ENCODE measurements around the gene GTF2IRD1.

The GTF2IRD1 gene

DNA sequence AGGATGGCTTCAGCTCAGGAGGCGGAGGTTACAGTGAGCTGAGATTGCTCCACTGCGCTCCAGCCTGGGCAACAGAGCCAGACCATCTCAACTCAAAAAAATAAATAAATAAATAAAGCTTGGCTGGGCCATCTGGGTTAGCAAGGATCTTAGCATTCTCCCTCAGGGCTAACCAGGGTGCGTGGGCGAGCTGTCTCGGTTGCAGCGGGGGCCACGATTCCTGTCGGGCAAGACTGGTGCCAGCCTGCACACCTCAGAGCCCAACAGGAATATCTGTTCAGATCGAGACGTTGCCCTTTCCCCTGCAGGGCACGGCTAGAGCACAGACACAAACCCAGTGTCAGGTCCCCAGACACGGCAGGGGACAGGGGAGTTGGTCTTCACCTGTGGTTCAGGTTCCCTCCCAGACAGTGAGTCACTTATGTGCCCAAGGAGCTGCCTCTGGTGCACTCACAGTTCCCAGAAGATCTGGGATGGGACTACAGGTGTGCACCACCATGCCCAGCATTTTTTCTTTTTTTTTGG, 128.3 kb downstream of the GTF2IRD1 start:
- TF ChIP-seq, protein P1, sequence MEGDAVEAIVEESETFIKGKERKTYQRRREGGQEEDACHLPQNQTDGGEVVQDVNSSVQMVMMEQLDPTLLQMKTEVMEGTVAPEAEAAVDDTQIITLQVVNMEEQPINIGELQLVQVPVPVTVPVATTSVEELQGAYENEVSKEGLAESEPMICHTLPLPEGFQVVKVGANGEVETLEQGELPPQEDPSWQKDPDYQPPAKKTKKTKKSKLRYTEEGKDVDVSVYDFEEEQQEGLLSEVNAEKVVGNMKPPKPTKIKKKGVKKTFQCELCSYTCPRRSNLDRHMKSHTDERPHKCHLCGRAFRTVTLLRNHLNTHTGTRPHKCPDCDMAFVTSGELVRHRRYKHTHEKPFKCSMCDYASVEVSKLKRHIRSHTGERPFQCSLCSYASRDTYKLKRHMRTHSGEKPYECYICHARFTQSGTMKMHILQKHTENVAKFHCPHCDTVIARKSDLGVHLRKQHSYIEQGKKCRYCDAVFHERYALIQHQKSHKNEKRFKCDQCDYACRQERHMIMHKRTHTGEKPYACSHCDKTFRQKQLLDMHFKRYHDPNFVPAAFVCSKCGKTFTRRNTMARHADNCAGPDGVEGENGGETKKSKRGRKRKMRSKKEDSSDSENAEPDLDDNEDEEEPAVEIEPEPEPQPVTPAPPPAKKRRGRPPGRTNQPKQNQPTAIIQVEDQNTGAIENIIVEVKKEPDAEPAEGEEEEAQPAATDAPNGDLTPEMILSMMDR (conservative IDR thresholded peaks at IDR 0.05; ENCODE audit: low read depth, low read length): no peak
- no peak overlapping the region for H3K4me3 ChIP-seq (ENCODE audit: low read length)
- no peak for DNase-seq (ENCODE audit: low read depth)

DNA sequence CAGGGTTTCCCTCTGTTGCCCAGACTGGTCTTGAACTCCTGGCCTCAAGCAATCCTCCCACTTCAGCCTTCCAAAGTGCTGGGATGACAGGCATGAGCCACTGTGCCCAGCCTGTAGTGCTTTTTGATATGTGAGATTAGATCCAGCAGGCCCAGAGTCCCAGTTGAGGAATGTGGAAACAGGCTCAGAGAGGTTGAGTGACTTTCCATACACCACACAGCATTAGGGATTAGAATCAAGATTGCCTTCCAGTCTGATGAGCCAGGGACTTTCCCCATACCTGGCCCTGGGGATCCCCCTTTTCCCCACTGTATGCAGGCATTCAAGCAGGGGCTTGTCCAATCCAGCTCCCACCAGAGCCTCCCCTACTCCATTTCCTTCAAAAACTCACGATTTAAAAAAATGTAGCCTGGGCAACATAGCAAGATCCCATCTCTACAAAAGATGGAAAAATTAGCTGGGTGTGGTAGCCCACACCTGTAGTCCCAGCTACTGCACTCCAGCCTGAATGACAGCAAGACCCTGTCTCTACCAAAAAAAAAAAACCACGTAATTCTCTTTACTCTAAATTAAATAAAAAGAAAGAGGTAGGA, 128.8 kb downstream of the GTF2IRD1 start:
- no peak overlapping the region for H3K4me3 ChIP-seq (ENCODE audit: low read length)
- no peak for DNase-seq (ENCODE audit: low read depth)
- TF ChIP-seq, protein P1 (conservative IDR thresholded peaks at IDR 0.05; ENCODE audit: low read depth, low read length): no peak

DNA sequence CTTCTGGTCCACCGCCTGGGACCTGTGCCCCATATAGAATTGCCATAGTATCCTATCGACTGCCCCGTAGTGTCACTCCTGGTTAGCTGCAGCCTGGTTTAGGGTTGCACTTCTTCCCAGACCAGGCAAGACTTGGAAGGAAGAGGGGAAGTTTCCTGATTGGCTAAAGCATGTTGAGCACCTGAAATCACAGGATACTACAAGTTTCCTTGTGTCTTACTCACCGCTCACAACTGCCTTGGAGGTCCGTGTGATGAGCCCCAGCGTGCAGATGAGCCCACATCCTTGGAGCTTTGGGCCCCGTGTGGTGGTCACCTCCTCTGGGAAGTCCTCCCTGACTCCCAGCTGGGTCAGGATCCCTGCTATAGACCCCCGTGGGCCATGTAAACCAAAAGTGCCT, 129.9 kb downstream of the GTF2IRD1 start:
- TF ChIP-seq, protein P1 (conservative IDR thresholded peaks at IDR 0.05; ENCODE audit: low read depth, low read length): no peak
- no peak for DNase-seq (ENCODE audit: low read depth)
- H3K4me3 ChIP-seq (ENCODE audit: low read length): no peak overlapping the region

DNA sequence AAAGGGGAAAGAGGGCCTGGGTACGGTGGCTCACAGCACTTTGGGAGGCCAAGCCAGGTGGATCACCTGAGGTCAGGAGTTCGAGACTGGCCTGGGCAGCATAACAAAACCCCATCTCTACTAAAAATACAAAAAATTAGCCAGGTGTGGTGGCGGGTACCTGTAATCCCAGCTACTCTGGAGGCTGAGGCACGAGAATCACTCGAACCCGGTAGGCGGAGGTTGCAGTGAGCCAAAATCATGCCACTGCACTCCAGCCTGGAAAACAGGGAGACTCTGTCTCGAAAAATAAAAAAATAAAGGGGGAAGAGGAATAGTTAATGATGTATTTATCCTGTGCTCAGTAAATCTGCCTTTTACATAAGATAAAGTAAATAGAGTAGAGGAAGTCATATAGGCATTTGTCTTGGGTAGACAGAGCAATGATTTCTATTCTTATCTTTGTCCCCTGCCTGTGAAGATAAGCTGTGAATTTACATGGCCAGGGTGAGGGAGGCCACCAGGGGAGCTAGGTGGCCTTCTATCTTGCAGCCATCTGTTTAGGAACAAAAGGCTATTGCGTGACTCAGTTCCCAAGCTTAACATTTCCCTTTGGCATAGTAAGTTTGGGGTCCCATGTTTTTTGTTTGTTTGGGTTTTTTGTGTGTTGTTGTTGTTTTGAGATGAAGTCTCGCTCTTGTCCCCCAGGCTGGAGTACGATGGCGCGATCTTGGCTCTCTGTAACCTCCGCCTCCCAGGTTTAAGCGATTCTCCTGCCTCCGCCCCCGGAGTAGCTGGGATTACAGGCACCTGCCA, 130.7 kb downstream of the GTF2IRD1 start:
- no peak overlapping the region for H3K4me3 ChIP-seq (ENCODE audit: low read length)
- DNase-seq (ENCODE audit: low read depth): no peak
- TF ChIP-seq, protein P1 (conservative IDR thresholded peaks at IDR 0.05; ENCODE audit: low read depth, low read length): no peak

DNA sequence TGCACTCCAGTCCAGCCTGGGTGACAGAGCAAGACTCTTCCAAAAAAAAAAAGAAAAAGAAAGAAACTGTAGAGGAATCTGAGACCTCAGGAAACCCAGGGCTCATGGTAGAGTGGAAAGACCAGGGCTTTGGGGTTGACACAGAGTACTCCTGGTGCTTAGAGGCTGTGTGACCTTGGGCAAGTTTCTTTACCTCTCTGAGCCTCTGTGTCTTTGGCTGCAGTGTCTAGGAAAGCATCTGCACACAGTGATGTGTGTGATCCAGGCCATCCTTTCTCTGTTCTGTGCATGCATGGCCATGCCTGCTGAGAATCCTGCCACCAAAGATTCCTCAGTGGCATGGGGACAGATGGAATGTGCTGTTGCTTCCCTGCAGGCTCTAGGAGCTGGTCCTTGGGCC, 132.1 kb downstream of the GTF2IRD1 start:
- no peak for DNase-seq (ENCODE audit: low read depth)
- H3K4me3 ChIP-seq (ENCODE audit: low read length): no peak overlapping the region
- TF ChIP-seq, protein P1 (conservative IDR thresholded peaks at IDR 0.05; ENCODE audit: low read depth, low read length): no peak

DNA sequence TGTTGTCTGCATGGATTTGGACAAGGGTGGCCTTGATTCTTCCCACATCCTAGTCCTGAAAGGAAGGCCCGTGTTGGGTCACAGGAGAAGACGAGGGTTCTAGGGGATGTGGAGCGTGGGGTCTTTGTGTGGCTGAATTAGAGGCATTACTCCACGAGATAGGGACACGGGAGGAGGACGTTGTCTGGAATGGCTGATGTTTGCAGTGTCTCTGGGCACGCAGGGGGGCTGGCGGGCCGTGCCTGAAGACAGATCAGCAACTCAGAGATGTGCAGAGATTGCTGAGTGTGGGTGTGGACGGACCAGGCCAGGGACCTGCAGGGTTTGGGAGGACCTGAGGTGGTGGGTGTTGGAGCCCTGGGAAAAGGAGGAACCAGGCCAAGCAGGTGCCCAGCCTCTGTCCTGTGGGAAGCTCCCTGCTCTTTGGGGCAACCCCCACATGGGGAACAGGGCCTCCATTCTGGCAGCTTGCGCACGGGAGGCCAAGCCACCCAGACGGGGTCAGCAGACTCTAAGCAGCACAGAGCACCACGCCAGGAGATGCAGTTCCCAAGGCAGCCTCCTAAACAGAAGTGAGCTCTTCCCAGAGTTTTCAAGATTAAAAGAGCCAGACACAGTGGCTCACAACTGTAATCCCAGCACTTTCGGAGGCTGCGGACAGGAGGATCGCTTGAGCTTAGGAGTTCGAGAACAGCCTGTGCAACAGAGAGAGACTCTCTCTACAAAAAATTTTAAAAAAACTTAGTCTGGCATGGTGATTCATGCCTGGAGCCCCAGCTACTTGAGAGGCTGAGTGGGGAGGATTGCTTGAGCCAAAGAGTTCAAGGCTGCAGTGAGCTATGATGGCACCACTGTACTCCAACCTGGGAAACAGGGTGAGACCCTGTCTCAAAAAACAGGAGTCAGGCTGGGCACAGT, 132.8 kb downstream of the GTF2IRD1 start:
- TF ChIP-seq, protein P1 (conservative IDR thresholded peaks at IDR 0.05; ENCODE audit: low read depth, low read length): no peak
- H3K4me3 ChIP-seq (ENCODE audit: low read length): no peak overlapping the region
- no peak for DNase-seq (ENCODE audit: low read depth)
